ENCODE measurements around the gene CDKAL1.
"Not testable (repeated sequence)": the region's sequence is repeated elsewhere in the genome, so short reads cannot be mapped to it uniquely, and the experiment has no call there.

The CDKAL1 gene

GRCh38 chr6:20892365-20892764 is 358.1 kb downstream of the CDKAL1 start:
- no peak for DNase-seq

- no peak for DNase-seq
Measured at GRCh38 chr6:20893412-20893811, 359.2 kb downstream of the CDKAL1 start.

GRCh38 chr6:20900389-20901160 is 366.3 kb downstream of the CDKAL1 start:
- no peak for DNase-seq

- no peak for DNase-seq
Measured at GRCh38 chr6:20905377-20905776, 371.1 kb downstream of the CDKAL1 start.

- peak; percentile 67 for DNase-seq
Measured at GRCh38 chr6:20906945-20907344, 372.7 kb downstream of the CDKAL1 start.

- no peak for DNase-seq
Measured at GRCh38 chr6:20907486-20908071, 373.3 kb downstream of the CDKAL1 start.

- DNase-seq, result no peak
Measured at GRCh38 chr6:20909621-20910020, 375.4 kb downstream of the CDKAL1 start.

- no peak for DNase-seq
Measured at GRCh38 chr6:20911712-20912111, 377.5 kb downstream of the CDKAL1 start.

- no peak for DNase-seq
Measured at GRCh38 chr6:20915156-20915555, 380.9 kb downstream of the CDKAL1 start.

GRCh38 chr6:20915626-20916025 is 381.4 kb downstream of the CDKAL1 start:
- no peak for DNase-seq

GRCh38 chr6:20916086-20916485 is 381.8 kb downstream of the CDKAL1 start:
- DNase-seq, result peak; percentile 41

- DNase-seq, result no peak
Measured at GRCh38 chr6:20918868-20919267, 384.6 kb downstream of the CDKAL1 start.

GRCh38 chr6:20919677-20920385 is 385.6 kb downstream of the CDKAL1 start:
- no peak for DNase-seq

GRCh38 chr6:20921578-20921977 is 387.3 kb downstream of the CDKAL1 start:
- DNase-seq, result no peak

- no peak for DNase-seq
Measured at GRCh38 chr6:20922743-20923142, 388.5 kb downstream of the CDKAL1 start.

GRCh38 chr6:20924094-20924493 is 389.8 kb downstream of the CDKAL1 start:
- not testable (repeated sequence) for DNase-seq

- DNase-seq, result peak; percentile 22
Measured at GRCh38 chr6:20924911-20925543, 390.8 kb downstream of the CDKAL1 start.

GRCh38 chr6:20927130-20927860 is 393.0 kb downstream of the CDKAL1 start:
- no peak for DNase-seq

- DNase-seq, result no peak
Measured at GRCh38 chr6:20929283-20929682, 395.0 kb downstream of the CDKAL1 start.

- no peak for DNase-seq
Measured at GRCh38 chr6:20931093-20931492, 396.8 kb downstream of the CDKAL1 start.

GRCh38 chr6:20931772-20932171 is 397.5 kb downstream of the CDKAL1 start:
- DNase-seq, result no peak

- no peak for DNase-seq
Measured at GRCh38 chr6:20932284-20932683, 398.0 kb downstream of the CDKAL1 start.

Data from fibroblast of skin of right biceps (primary cell).